MCF 10A (cell line): Measurements from ENCODE around the gene CYP51A1. TPM values are rescaled to one million over a fixed set of nuclear protein-coding genes. Genes with fewer than 3 reads are reported as not detected.
A peak's percentile ranks its signal among the peaks of the same experiment; 100 is the strongest.

Experiments used
- BruUV-seq: library from RNA; stranded (reverse); fragments of 400-500 nt; replicated peaks from 2 replicates; lab custom pipeline; 2021; lab: Mats Ljungman, UMichigan
- CTCF ChIA-PET: fragments of 300-600 bp; sonication (Branson Sonifier 250); formaldehyde crosslinking; extraction: SDS; loops from one replicate; lab custom pipeline; 2021; ENCODE audit warnings: antibody characterized with exemption, inconsistent platforms; lab: Yijun Ruan, JAX
- POLR2A ChIA-PET: fragments of 300-600, 350-650 bp; sonication (Branson Sonifier 250); formaldehyde crosslinking; extraction: SDS; loops from one replicate; lab custom pipeline; 2020; ENCODE audit warnings: antibody characterized with exemption, inconsistent platforms; lab: Yijun Ruan, JAX
- DNase-seq: peaks from one replicate; pipeline ENCODE4 v3.0.0-alpha.2; 2018; ENCODE audit not compliant: unreplicated experiment
- H3K27ac Mint-ChIP-seq: one replicate; pipeline ENCODE4 v1.8.0; 2022; ENCODE audit warnings: mild to moderate bottlenecking, low read depth, mixed read lengths; ENCODE audit not compliant: unreplicated experiment
- H3K27me3 Mint-ChIP-seq: one replicate; pipeline ENCODE4 v1.8.0; 2022; ENCODE audit warnings: mixed read lengths; ENCODE audit not compliant: insufficient read depth, unreplicated experiment
- H3K36me3 Mint-ChIP-seq: one replicate; pipeline ENCODE4 v1.8.0; 2022; ENCODE audit warnings: mild to moderate bottlenecking, moderate library complexity, mixed read lengths; ENCODE audit not compliant: insufficient read depth, unreplicated experiment
- H3K4me1 Mint-ChIP-seq: one replicate; pipeline ENCODE4 v1.8.0; 2022; ENCODE audit warnings: mixed read lengths; ENCODE audit not compliant: insufficient read depth, unreplicated experiment
- H3K4me3 Mint-ChIP-seq: one replicate; pipeline ENCODE4 v1.8.0; 2022; ENCODE audit warnings: mild to moderate bottlenecking, moderate library complexity, mixed read lengths; ENCODE audit not compliant: unreplicated experiment
- H3K9me3 Mint-ChIP-seq: one replicate; pipeline ENCODE4 v1.8.0; 2022; ENCODE audit warnings: mixed read lengths; ENCODE audit not compliant: unreplicated experiment
- intact Hi-C: fragments of 100-400 bp; cut with micrococcal nuclease; formaldehyde crosslinking; loops from 2 replicates; pipeline ENCODE4 v1.14.1; 2022
- total RNA-seq: library from RNA; stranded (reverse); gene quantifications from 2 replicates; pipeline ENCODE4 v1.2.3, GENCODE V29; 2022
- TF ChIP-seq, protein P1 (sequence below): fragments of 200-600 bp; IDR thresholded peaks from one replicate; pipeline ENCODE4 v1.8.0; 2022; ENCODE audit warnings: antibody characterized with exemption, mild to moderate bottlenecking; ENCODE audit not compliant: unreplicated experiment

The CYP51A1 gene
- total RNA-seq, 1 experiment from 2014 or later = 148 TPM

- Mint-ChIP-seq H3K36me3 (peaks cover 19% of the 10 kb centered on the region), H3K27me3 (no peaks in the 10 kb centered on the region), H3K4me1 (peaks cover 28% of the 10 kb centered on the region), H3K4me3 (peak overlapping the region; percentile 90), H3K9me3 (no peaks in the 10 kb centered on the region), H3K27ac (peak overlapping the region; percentile 98)
- DNase-seq = peak; percentile 11
- intact Hi-C loops = loop anchor here (5.0 kb wide), 1 partner anchor 114 kb away; the partner anchor contains the start of genes ANKIB1 and KRIT1
- TF ChIP-seq, protein P1, sequence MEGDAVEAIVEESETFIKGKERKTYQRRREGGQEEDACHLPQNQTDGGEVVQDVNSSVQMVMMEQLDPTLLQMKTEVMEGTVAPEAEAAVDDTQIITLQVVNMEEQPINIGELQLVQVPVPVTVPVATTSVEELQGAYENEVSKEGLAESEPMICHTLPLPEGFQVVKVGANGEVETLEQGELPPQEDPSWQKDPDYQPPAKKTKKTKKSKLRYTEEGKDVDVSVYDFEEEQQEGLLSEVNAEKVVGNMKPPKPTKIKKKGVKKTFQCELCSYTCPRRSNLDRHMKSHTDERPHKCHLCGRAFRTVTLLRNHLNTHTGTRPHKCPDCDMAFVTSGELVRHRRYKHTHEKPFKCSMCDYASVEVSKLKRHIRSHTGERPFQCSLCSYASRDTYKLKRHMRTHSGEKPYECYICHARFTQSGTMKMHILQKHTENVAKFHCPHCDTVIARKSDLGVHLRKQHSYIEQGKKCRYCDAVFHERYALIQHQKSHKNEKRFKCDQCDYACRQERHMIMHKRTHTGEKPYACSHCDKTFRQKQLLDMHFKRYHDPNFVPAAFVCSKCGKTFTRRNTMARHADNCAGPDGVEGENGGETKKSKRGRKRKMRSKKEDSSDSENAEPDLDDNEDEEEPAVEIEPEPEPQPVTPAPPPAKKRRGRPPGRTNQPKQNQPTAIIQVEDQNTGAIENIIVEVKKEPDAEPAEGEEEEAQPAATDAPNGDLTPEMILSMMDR = no peak
- BruUV-seq = no TSS peak
- CTCF ChIA-PET = interaction anchor here (0.6 to 1.9 kb wide), 23 partner anchors 9 to 1728 kb away, joined by 3 to 14 read pairs (median 3); partner anchors contain the start of genes AKAP9, ANKIB1, GATAD1 and KRIT1
- POLR2A ChIA-PET = interaction anchor here (0.6 to 4.2 kb wide), 20 partner anchors 13 to 375 kb away, joined by 3 to 53 read pairs (median 4); partner anchors contain the start of genes AKAP9, ANKIB1, GATAD1 and KRIT1
These were observed 1.0 kb downstream of the CYP51A1 start for GRCh38 chr7:92133133-92133736.

- peak overlapping the region; percentile 90 for H3K4me3 Mint-ChIP-seq
- H3K36me3 Mint-ChIP-seq = peaks cover 32% of the 10 kb centered on the region
- intact Hi-C loops = loop anchor here (1.0 to 5.0 kb wide), 2 partner anchors 115 to 315 kb away; partner anchors contain the start of genes ANKIB1, GATAD1 and KRIT1
- no TSS peak for BruUV-seq
- CTCF ChIA-PET = interaction anchor here (1.5 to 1.9 kb wide), 4 partner anchors 16 to 316 kb away, joined by 4 to 14 read pairs (median 7); partner anchors contain the start of gene GATAD1
- no peaks in the 10 kb centered on the region for H3K9me3 Mint-ChIP-seq
- TF ChIP-seq, protein P1 = no peak
- POLR2A ChIA-PET = interaction anchor here (0.6 to 4.2 kb wide), 7 partner anchors 11 to 316 kb away, joined by 3 to 53 read pairs (median 6); partner anchors contain the start of genes ANKIB1, GATAD1 and KRIT1
- H3K27me3 Mint-ChIP-seq = no peaks in the 10 kb centered on the region
- peaks cover 28% of the 10 kb centered on the region for H3K4me1 Mint-ChIP-seq
- peak overlapping the region; percentile 98 for H3K27ac Mint-ChIP-seq
- DNase-seq = no peak
These were observed 2.4 kb downstream of the CYP51A1 start for GRCh38 chr7:92131764-92132330.

DNA sequence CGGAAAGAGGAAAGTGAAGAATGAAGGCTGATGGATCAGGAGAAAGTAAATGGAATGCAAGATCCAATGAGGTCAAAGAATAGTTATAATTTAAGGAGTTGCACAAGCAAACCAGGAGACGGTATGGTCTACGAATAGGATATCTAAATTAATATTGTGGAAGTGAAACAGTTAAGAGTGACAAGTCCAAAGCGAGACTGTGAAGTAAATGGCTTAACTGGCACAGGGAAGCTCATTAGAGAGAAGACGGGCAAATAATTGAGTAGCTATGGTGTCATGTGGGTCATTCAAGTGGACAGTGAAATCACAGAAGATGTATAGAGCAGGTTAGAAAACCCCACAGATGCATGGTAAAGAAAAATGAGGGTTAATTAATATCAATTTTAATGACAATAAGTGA is 3.2 kb downstream of the CYP51A1 start:
- Mint-ChIP-seq H3K4me3 (peak overlapping the region; percentile 40), H3K9me3 (no peaks in the 10 kb centered on the region), H3K27ac (no peak overlapping the region), H3K27me3 (no peaks in the 10 kb centered on the region), H3K4me1 (peaks cover 26% of the 10 kb centered on the region), H3K36me3 (peaks cover 37% of the 10 kb centered on the region)
- DNase-seq = no peak
- BruUV-seq = no TSS peak
- TF ChIP-seq, protein P1 = no peak
- ChIA-PET CTCF (interaction anchor here (1.3 to 1.9 kb wide), 3 partner anchors 178 to 316 kb away, joined by 4 to 7 read pairs (median 4); partner anchors contain the start of gene GATAD1), POLR2A (interaction anchor here (0.6 to 0.8 kb wide), 2 partner anchors 15 to 134 kb away, joined by 3 read pairs; no protein-coding TSS in a partner anchor)
- intact Hi-C loops = loop anchor here (5.0 kb wide), 1 partner anchor 116 kb away; the partner anchor contains the start of genes ANKIB1 and KRIT1

GRCh38 chr7:92121681-92122080 is 12.6 kb downstream of the CYP51A1 start:
- Mint-ChIP-seq H3K4me3 (no peak overlapping the region), H3K27me3 (no peaks in the 10 kb centered on the region), H3K36me3 (peaks cover 71% of the 10 kb centered on the region), H3K4me1 (peaks cover 7% of the 10 kb centered on the region), H3K9me3 (no peaks in the 10 kb centered on the region), H3K27ac (no peak overlapping the region)
- BruUV-seq = no TSS peak
- TF ChIP-seq, protein P1 = no peak
- no peak for DNase-seq
- intact Hi-C loops = no loop called here
- ChIA-PET POLR2A (interaction anchor here (0.9 to 1.4 kb wide), 2 partner anchors 10 to 87 kb away, joined by 3 to 5 read pairs; no protein-coding TSS in a partner anchor), CTCF (interaction anchor here (0.7 kb wide), 1 partner anchor 173 kb away, joined by 3 read pairs; no protein-coding TSS in a partner anchor)
